Activated effector memory CD4-positive, alpha-beta T cell treated with anti-CD3 and anti-CD28 coated beads, Interleukin-2, amount 50 U/mL, for 16 hours (primary cell): ENCODE measurements around the gene BLVRB.

ENCODE experiments used
- DNase-seq: peaks from one replicate; pipeline ENCODE4 v3.0.0-alpha.2; 2020

The BLVRB gene

DNA sequence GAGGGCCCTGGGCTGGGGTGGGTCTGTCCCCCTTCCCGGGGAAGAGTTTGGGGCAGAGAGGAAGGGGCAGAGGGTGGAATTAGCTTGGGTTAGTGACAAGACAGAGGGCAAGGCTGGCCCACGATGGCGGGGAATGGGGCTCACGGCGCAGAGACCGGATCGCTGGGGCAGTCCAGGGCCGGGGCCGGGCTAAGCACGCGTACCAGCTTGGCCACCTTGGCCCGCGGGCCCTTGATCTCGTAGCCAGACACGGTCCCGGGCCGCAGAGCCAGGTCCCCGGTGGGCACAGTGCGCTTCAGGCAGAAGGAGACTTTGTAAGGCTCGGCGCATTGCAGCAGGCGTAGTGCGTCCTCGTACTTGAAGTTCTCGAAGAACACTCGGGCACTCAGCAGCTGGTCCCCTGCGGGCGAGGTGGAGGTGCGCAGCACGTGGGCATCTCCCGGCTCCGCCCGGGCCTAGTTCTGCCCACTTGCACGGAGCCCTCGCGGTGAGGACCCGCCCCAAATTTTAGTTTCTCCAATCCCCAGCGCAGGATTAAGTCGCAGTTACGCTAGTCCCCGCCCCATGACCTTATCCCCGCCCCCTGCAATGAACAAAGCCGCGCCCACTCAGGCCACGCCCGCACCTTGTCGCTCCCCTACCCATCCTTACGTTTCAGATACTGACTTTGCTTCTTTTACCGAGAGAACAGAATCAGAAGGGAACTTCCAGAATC is 67.0 kb downstream of the BLVRB start:
- peak; percentile 81 for DNase-seq
